ENCODE data around the gene POP7.

The POP7 gene

DNA sequence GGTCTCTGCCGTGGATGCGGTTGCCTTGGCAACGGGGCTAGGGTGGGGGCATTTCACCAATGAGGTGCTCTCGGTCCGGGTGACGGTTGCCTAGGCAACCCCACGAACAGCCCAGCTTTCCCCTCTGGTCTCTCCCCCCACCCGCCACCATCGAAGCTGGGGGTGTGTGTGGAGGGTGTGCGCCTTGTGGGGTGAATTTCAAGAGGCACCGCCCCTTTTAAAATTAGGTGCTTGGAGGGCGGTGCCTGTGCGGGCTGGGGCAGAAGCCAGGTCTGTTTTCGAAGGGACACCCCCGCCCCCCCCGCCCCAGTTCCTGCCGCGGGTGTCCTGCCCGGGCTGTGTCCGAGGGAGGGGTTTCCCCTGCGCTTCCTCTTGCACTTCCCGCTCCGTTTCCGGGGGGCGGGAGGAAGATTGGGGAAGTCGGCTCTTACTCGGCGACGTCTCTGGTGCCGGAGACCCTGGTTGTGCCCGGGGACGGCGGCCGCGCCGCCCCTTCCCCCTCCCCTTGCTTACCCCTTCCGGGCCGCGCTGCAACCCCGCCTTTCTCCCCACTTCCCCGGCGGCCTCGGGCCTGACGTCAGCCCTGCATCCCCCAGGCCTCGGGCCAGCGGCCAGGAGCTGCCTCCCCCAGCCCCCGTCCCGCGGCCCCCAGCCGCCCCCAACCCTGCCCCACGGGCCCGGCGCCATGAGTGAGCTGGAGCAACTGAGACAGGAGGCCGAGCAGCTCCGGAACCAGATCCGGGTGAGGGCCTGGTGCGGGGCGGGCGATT lies 30.2 kb upstream of the POP7 start:
- H3K9ac ChIP-seq (ENCODE audit: low read depth, low read length) = peak overlapping the region; percentile 56
- no peaks in the 10 kb centered on the region for H3K36me3 ChIP-seq (ENCODE audit: insufficient read depth, low read length)
- H3K4me1 ChIP-seq (ENCODE audit: insufficient read depth, low read length) = peaks cover 4% of the 10 kb centered on the region; the same call in 1 of the 2 replicates
- no peaks in the 10 kb centered on the region for H3K9me3 ChIP-seq (ENCODE audit: control insufficient read depth, insufficient read depth, low read length)

DNA sequence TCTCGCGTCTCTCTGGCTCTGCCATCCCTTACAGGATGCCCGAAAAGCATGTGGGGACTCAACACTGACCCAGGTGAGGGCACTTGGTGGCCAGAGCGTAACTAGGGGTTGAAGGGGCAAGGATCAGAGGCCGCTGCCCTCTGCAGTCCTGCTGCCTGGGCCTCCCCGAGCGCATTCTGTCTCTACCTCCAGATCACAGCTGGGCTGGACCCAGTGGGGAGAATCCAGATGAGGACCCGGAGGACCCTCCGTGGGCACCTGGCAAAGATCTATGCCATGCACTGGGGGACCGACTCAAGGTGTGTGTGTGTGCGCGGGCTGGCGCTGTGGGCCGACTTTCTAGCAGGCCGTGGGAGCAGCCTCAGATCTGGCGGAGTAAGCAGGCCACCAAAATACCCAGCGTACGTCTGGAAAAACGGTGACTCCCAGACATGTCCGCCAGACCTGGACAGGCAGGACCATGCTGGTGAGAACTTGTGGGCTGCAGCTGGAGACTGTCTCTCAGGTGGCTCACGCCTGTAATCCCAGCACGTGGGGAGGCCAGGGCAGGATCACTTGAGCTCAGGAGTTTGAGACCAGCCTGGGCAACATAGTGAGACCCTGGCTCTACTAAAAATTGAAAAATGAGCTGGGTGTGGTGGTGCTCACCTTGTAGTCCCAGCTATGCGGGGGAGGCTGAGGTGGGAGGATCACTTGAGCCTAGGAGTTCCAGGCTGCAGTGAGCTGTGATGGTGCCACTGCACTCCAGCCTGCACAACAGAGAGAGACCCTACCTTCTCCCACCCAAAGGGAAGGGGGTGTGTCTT lies 29.2 kb upstream of the POP7 start:
- no peak overlapping the region for H3K9ac ChIP-seq (ENCODE audit: low read depth, low read length)
- H3K9me3 ChIP-seq (ENCODE audit: control insufficient read depth, insufficient read depth, low read length) = no peaks in the 10 kb centered on the region
- peaks cover 11% of the 10 kb centered on the region; the same call in 1 of the 2 replicates for H3K4me1 ChIP-seq (ENCODE audit: insufficient read depth, low read length)
- H3K36me3 ChIP-seq (ENCODE audit: insufficient read depth, low read length) = peaks cover 3% of the 10 kb centered on the region; the same call in 1 of the 2 replicates

DNA sequence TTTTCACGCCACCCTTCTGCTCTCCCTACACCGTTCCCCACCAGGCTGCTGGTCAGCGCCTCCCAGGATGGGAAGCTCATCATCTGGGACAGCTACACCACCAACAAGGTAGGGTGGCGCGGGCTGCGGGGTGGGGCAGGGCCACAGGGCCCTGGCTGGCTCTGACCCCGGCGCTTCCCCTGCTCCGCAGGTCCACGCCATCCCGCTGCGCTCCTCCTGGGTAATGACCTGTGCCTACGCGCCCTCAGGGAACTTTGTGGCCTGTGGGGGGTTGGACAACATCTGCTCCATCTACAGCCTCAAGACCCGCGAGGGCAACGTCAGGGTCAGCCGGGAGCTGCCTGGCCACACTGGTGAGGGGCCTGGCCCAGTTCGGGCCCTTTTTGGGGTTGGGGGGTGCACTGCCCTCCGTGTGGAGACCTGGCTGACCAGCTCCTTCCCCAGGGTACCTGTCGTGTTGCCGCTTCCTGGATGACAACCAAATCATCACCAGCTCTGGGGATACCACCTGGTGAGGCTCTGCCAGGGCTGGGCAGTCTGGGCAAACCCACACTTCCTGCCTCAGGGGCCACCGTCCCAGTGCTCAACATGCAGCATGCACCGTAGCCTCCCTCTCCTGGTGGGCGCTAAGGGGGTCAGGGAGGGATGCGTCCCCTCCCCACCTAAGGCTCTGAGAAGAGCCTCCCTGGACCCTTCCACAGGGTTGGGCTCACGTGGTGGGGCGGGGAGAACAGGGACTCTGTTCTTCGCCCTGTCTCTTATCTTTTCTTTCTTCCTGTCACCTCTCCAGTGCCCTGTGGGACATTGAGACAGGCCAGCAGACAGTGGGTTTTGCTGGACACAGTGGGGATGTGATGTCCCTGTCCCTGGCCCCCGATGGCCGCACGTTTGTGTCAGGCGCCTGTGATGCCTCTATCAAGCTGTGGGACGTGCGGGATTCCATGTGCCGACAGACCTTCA lies 28.3 kb upstream of the POP7 start:
- Histone ChIP-seq H3K9me3 (ENCODE audit: control insufficient read depth, insufficient read depth, low read length) (no peaks in the 10 kb centered on the region), H3K9ac (ENCODE audit: low read depth, low read length) (no peak overlapping the region), H3K4me1 (ENCODE audit: insufficient read depth, low read length) (peaks cover 17% of the 10 kb centered on the region; the same call in 1 of the 2 replicates), H3K36me3 (ENCODE audit: insufficient read depth, low read length) (peaks cover 6% of the 10 kb centered on the region; the same call in 1 of the 2 replicates)

DNA sequence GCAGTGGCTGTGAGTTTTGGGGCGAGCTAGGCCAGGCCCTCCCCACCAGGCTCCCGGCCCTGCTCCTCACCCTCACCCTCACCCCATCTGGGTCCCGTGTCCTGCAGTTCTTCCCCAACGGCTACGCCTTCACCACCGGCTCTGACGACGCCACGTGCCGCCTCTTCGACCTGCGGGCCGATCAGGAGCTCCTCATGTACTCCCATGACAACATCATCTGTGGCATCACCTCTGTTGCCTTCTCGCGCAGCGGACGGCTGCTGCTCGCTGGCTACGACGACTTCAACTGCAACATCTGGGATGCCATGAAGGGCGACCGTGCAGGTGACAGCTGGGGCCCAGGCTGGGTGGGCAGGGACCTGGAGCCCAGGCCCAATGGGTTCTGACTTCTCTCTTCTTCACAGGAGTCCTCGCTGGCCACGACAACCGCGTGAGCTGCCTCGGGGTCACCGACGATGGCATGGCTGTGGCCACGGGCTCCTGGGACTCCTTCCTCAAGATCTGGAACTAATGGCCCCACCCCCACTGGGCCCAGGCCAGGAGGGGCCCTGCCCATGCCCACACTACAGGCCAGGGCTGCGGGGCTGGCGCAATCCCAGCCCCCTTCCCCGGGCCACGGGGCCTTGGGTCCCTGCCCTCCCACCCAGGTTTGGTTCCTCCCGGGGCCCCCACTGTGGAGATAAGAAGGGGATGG lies 27.5 kb upstream of the POP7 start:
- no peak overlapping the region for H3K9ac ChIP-seq (ENCODE audit: low read depth, low read length)
- H3K9me3 ChIP-seq (ENCODE audit: control insufficient read depth, insufficient read depth, low read length) = no peaks in the 10 kb centered on the region
- peaks cover 6% of the 10 kb centered on the region; the same call in 1 of the 2 replicates for H3K36me3 ChIP-seq (ENCODE audit: insufficient read depth, low read length)
- peaks cover 17% of the 10 kb centered on the region; the same call in 1 of the 2 replicates for H3K4me1 ChIP-seq (ENCODE audit: insufficient read depth, low read length)

DNA sequence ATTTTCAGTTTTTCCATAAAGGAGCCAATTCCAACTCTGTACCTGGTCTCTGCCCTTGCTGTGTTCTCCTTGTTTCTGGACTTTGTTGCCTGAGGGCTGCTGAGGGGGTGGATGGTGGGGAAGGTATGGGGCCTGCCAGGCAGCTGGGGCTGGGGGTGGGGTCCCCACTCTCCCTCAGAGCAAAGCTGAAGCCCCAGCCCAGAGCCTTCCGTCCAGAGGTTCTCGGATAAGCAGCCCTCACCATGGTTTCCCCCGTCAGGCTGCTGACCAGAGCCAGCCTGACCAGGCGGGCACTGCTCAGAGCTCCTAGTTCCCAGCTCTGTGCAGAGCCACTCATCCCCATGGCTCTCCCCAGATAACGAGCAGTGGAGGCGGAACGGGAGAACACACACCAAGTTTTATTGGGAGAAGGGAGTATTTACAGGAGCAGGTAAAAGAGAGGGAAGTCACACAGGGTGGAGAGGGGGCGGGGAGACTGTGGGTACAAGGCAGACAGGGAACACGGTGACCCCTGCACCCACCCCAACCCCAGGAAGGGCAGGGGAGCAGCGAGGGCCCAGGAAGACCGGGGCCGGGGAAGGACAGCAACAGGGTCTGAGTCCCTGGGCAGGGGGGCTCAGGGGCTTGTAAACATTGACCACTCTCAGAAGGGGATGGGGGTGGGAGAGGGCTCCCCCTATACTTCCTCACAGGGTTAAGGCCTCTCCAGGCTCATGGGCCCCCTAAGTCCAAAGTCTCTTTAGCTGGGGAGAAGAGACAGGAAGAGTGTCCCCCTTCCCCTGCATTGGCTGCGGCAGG lies 26.6 kb upstream of the POP7 start:
- H3K36me3 ChIP-seq (ENCODE audit: insufficient read depth, low read length) = peaks cover 6% of the 10 kb centered on the region; the same call in 1 of the 2 replicates
- H3K4me1 ChIP-seq (ENCODE audit: insufficient read depth, low read length) = peaks cover 17% of the 10 kb centered on the region; the same call in 1 of the 2 replicates
- no peaks in the 10 kb centered on the region for H3K9me3 ChIP-seq (ENCODE audit: control insufficient read depth, insufficient read depth, low read length)
- no peak overlapping the region for H3K9ac ChIP-seq (ENCODE audit: low read depth, low read length)

DNA sequence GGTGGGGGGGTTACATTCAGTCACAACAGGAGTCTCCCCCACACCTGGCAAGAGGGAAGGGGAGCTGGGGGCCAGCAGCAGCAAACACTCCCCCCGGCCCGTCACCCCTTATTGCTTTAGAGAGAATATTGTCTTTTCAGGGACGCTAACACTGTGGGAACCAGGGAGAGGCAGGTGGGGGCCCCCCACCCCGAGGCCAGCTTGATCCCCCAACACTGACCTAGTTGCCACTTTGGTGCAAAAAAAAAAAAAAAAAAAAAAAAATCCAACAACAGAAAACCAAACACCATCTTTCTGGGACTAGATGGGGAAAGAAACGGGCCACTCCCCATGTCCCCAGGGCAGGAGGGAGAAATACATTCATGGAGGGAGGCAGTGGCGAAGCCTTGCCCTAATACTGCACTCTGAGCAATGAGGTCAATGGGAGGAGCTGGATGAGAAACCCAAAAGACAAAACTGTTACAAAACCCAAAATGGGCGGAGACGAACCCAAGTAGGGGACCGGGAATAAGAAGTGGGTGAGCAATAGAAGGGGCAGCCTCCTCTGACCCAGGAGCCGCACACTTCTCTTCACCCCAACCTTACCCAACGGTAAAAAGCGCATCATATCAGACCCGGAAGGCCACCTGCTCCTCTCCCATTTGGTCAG lies 25.9 kb upstream of the POP7 start:
- Histone ChIP-seq H3K9ac (ENCODE audit: low read depth, low read length) (no peak overlapping the region), H3K36me3 (ENCODE audit: insufficient read depth, low read length) (peaks cover 7% of the 10 kb centered on the region; the same call in 1 of the 2 replicates), H3K4me1 (ENCODE audit: insufficient read depth, low read length) (peaks cover 17% of the 10 kb centered on the region; the same call in 1 of the 2 replicates), H3K9me3 (ENCODE audit: control insufficient read depth, insufficient read depth, low read length) (no peaks in the 10 kb centered on the region)

DNA sequence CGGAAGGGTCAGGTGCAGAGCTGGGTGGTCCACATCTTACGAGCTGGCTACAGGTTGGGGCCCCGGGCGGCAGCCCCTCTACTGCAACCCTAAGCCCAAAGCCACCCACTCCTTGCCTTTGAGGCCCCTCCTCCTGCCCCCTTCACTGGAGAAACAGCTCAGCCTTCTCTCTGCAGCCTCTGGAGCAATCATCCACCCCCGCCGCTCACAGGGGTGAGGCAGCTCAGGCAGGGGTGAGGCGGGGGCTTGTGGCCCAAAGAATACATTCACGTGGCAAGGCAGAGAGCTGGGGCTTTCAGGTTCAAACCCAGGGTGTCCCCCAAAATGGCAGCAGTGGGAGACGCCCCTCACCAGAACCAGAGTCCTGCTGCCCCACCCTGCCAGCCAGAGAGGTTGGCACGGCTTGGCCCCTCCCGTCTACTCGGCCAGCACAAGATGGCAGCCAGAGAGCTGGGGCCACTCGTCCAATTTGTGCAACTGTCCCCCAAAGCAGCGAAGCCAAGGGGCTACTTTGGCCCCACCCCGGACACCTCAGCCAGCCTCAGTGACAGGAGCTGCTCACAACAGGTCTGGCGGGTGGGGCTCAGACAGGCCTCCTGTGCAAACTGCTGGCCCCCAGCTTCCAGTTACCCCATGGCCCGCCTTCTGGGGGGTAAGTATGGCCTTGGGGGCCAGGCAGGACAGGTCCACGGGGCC lies 25.2 kb upstream of the POP7 start:
- Histone ChIP-seq H3K9me3 (ENCODE audit: control insufficient read depth, insufficient read depth, low read length) (no peaks in the 10 kb centered on the region), H3K4me1 (ENCODE audit: insufficient read depth, low read length) (peaks cover 17% of the 10 kb centered on the region; the same call in 1 of the 2 replicates), H3K36me3 (ENCODE audit: insufficient read depth, low read length) (peaks cover 14% of the 10 kb centered on the region; the same call in 1 of the 2 replicates), H3K9ac (ENCODE audit: low read depth, low read length) (no peak overlapping the region)

DNA sequence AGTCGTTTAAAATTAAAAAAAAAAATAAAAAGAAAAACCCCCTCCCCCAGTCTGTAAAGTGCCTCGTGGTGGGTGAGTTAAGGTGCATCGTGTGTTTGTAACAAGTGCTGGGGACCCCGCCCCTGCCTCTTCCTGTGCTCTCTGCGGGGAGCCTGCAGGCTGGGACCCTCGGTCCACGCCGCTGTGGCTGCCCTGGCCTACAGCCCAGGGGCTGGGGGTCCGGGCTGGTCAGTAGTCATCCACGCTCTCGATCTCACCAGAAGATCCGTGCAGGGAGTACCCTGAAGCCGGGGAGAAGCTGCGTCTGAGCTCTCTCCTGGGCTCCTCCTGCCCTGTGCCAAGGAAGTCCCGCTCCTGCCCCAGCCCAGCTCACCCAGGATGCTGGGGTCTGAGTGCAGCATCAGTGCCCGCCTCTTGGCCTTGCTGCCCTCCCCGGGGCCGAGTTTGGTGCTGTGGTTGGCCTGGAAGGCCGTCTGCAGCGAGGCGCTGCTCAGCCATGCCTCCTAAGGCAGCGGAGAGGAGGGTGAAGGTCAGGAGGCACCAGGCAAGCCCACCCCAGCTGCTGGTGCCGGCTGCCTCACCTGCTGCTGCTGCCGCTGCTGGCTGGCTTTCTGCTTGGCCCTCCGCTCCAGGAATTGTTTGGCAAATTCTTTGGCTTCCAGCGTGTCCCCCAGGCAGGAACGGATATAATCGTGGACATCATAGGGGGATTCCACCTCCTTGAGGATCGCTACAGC lies 24.3 kb upstream of the POP7 start:
- Histone ChIP-seq H3K4me1 (ENCODE audit: insufficient read depth, low read length) (peaks cover 17% of the 10 kb centered on the region; the same call in 1 of the 2 replicates), H3K9me3 (ENCODE audit: control insufficient read depth, insufficient read depth, low read length) (no peaks in the 10 kb centered on the region), H3K9ac (ENCODE audit: low read depth, low read length) (no peak overlapping the region), H3K36me3 (ENCODE audit: insufficient read depth, low read length) (peaks cover 14% of the 10 kb centered on the region; the same call in 1 of the 2 replicates)

DNA sequence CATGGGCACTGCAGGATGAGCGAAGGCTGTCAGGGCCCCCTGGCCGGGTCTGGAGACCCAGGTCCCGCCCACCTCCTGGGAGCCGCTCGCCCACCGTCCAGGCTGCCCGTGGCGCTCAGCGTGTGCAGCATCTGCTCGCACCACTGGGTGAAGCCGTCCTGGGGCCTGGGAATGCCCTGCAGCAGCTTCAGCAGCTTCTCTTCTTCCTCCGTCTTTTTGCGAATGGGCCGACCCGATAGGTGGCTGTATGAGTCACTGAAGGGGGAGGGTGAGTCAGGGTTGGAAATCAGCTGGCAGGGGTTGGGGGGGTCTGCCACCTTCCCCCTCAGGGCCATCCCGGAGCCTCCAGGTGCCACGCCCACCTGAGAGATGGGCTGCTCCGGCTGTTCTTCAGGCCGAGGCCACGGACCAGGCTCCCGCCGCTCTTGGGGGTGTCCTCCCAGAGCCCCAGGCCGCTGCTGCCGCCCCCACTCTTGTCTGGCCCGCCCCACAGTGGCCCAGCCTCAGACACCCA lies 23.6 kb upstream of the POP7 start:
- peaks cover 17% of the 10 kb centered on the region; the same call in 1 of the 2 replicates for H3K4me1 ChIP-seq (ENCODE audit: insufficient read depth, low read length)
- no peaks in the 10 kb centered on the region for H3K9me3 ChIP-seq (ENCODE audit: control insufficient read depth, insufficient read depth, low read length)
- peaks cover 14% of the 10 kb centered on the region; the same call in 1 of the 2 replicates for H3K36me3 ChIP-seq (ENCODE audit: insufficient read depth, low read length)
- no peak overlapping the region for H3K9ac ChIP-seq (ENCODE audit: low read depth, low read length)

DNA sequence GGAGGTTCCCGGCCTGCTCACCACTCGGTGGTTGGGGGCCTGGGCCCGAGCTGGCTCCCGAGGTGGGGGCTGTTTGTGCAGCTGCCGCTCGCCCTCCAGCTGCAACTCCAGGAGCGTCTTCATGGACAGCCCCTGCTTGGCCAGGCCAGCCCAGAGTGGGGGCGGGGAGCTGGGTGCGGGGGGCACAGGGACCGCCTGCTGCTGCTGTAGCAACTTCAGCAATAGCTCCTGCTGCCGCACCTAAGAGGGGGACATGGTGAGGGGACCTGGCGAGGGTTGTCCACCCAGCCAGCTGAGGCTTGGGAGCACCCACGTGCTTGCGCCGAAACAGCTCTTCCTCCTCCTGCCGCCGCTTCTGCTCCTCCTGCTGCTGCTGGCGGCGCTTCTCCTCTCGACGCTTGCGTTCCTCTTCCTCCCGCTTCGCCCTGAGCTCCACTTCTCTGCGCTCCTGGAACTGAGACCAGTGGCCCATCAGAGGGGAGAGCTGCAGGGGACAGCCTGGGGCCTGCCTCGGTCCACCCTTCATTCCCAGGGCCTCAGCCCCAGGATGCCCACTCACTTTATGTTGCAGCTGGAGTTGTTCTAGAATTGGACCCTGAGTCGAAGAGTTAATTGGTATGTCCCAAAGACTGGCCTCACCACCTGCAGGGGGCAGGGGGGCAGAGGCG lies 22.8 kb upstream of the POP7 start:
- H3K9ac ChIP-seq (ENCODE audit: low read depth, low read length) = no peak overlapping the region
- peaks cover 17% of the 10 kb centered on the region; the same call in 1 of the 2 replicates for H3K4me1 ChIP-seq (ENCODE audit: insufficient read depth, low read length)
- no peaks in the 10 kb centered on the region for H3K9me3 ChIP-seq (ENCODE audit: control insufficient read depth, insufficient read depth, low read length)
- H3K36me3 ChIP-seq (ENCODE audit: insufficient read depth, low read length) = peaks cover 14% of the 10 kb centered on the region; the same call in 1 of the 2 replicates

Data from ES-I3 (cell line).